GM21825 (cell line): ENCODE results near the gene CIROP.
"Not testable (repeated sequence)": the region's sequence is repeated elsewhere in the genome, so short reads cannot be mapped to it uniquely, and the experiment has no call there.

Experiments used
- ATAC-seq: cut with Tn5 transposase; IDR thresholded peaks from one replicate; pipeline ENCODE4 v1.9.1; 2021; ENCODE audit warnings: mild to moderate bottlenecking, moderate library complexity; ENCODE audit not compliant: unreplicated experiment

The CIROP gene

GRCh38 chr14:23115039-23115731, 10.4 kb upstream of the CIROP start:
- ATAC-seq: no peak

DNA sequence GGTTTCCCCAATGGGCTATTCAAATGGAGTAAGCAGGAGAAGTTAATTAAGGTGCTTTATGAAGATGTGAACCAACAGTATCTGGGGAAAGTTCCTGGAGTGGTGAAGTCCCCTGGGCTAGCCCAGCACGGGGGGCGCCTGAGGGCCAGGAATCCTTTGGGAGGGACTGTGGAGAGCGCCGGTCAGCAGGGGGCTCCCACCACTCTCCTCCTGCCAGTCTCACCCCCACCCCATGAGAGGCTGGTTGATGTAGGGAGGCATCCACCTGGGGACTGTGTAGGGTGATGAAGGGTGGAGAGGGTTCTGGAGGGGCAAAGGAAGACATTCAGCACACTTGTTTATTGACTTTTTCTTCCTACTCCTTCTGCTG, 9.9 kb upstream of the CIROP start:
- no peak for ATAC-seq

DNA sequence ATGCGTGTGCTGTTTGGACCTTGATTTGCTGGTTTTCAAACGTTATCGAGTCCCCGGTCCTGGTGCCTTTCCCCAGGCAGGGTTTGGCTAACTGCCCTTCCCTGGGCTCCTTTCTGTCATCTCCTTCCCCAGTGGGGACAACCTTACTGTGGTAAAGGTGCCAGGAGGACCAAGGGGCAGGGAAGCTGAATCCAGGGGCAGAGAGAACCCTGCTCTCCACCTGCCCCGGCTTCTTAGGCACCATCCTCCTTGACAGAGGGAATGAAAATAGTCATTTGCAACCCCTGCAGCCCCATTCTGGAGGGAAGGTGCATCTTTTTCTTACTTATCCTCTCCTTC, 9.3 kb upstream of the CIROP start:
- ATAC-seq: no peak

GRCh38 chr14:23113431-23114119, 8.8 kb upstream of the CIROP start:
- no peak for ATAC-seq

DNA sequence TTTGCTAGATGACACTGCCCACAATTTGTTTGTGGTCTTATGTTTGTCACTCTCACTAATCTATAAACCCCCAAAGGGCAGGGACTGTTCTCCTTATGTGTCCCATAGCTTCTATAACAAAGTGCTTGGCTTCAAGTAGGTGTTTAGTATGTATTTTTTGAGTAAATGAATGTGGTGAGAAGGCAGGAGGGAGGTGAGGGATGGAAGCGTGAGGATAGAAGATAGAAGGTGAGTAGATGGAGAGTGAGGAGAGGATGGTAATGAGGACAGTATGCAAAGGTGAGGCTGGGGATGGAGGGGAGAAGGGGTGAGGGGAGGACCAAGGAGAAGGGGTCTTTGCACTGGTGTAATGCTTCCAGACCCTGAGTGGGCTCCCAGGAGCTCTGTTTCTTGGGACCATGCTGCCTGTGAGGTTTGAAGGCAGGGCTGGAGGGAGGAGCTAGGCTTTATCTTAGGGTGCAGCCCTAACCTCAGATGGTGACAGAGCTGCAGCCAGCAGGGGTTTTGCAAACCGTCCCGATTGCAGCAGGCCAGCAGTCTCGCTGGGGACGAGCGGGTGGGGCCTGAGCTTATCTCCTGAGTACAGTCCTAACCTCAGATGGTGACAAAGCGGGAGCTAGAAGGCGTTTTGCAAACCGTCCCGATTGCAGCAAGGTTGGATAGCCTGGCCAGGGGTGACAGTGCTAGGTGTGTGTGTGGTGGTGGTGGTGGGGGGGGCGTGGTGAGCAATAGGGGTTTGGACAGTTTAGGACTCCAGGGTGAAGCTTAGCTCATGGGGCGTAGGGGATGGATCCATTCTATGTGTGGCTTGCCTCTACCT, 7.8 kb upstream of the CIROP start:
- ATAC-seq: no peak

GRCh38 chr14:23110579-23111365, 6.0 kb upstream of the CIROP start:
- ATAC-seq: no peak

DNA sequence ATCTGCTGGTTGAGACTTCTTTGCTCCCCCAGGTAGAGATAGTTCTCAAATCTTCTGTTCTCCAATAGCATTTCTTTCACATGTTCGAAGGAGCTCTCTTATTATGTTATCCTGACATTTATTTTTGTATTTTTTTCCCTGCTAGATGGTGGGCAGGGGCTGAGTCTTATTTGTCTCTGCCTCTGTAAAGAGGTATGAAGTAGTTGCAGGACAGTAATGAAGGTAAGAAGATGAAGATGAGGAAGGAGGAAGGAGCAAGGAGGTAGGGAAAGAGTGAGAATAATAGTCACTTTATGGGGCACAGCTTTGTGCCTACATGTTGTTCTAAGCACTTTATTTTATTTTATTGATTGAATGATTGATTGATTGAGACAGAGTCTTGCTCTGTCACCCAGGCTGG, 5.0 kb upstream of the CIROP start:
- no peak for ATAC-seq

DNA sequence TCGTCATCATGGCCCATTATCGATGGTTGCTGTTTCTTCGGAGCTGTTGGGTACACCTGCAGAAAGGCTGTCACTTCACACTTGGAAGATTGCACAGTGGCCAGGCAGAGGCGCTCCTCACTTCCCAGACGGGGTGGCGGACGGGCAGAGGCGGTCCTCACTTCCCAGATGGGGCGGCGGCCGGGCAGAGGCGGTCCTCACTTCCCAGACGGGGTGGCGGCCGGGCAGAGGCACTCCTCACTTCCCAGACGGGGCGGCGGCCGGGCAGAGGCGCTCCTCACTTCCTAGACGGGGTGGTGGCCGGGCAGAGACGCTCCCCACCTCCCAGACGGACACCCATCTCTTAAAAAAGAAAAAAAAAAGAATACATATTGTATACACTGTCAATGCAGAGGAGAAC, 3.4 kb upstream of the CIROP start:
- not testable (repeated sequence) for ATAC-seq

DNA sequence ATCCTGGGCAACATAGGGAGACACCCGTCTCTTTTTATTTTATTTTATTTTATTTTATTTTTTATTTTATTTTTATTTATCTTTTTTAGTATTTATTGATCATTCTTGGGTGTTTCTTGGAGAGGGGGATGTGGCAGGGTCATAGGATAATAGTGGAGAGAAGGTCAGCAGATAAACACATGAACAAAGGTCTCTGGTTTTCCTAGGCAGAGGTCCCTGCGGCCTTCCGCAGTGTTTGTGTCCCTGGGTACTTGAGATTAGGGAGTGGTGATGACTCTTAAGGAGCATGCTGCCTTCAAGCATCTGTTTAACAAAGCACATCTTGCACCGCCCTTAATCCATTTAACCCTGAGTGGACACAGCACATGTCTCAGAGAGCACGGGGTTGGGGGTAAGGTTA, 2.8 kb upstream of the CIROP start:
- not testable (repeated sequence) for ATAC-seq

- ATAC-seq: no peak
These were observed 1.9 kb upstream of the CIROP start for GRCh38 chr14:23106747-23107045.

DNA sequence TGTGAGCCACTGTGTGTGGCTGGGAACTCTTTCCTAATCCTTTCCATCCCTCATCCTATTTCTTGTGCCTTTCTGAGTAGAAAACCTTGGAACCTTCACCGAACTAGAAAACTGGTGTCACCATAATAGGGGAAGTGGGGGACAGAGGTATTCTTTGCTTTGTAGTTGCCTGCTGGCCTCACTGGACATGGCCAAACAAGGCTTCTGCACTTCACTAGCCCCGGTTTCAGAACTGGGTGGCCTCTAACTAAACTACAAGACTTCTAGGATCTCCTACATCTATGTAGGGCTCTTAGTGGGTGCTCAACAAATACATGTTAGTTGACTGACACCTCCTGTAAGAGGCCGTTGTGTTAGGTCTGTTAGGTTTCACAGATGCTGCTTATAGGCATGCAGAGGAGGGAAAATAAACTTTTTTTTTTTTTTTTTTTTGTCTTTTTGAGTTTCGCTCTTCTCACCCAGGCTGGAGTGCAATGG, 597 bp upstream of the CIROP start:
- ATAC-seq: no peak

GRCh38 chr14:23104070-23104590, 659 bp downstream of the CIROP start:
- ATAC-seq: no peak

DNA sequence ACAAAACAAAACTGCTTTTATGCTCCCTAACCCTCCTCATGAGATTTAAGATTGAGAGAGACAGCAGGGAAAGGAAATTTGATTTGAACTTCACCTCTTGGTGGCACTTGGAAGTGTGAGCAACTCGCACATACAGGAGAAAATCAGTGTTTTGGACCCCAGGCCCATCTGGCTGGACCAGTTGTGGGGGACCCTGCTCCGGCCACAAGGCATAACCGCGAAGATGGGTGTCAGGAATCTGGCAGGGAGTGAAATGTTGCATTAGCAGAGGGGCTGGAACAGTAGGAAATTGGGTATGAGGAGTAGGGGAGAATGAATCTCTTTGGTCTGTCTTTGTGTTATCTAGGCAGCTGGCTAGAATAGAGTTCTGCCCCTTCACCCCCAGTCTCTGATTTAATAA, 1.2 kb downstream of the CIROP start:
- ATAC-seq: no peak

GRCh38 chr14:23102801-23103200, 2.0 kb downstream of the CIROP start:
- no peak for ATAC-seq

DNA sequence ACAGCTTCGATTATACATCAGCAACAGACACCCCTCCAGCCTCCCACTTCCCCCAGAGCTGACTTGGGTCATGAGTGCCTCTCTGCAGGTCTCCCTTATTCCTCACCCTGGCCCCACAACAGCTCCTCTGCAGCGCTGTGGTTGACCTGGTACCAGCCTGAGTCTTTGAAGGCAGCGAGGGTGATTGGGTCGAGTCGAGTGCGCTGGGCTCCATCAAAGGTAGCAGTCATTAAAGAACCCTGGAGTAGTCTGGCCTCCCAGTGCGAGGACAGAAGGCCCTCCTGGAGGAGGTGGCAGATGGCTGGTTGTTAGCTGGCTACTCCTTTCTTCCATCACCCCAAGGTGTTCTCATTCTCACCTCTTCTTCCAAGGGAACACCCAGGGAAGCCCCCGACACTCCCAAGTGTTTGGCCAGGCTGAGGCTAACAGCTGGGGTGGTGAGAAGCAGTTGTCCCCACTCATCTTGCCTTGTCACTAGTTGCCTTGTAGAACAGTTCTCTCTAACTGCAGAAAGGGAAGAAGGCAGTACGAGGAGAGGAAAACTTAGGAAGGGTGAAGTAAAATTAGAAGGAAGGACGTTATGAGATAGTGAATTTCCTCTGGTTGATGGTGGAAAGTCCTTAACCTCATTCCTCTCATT, 2.7 kb downstream of the CIROP start:
- ATAC-seq: no peak

DNA sequence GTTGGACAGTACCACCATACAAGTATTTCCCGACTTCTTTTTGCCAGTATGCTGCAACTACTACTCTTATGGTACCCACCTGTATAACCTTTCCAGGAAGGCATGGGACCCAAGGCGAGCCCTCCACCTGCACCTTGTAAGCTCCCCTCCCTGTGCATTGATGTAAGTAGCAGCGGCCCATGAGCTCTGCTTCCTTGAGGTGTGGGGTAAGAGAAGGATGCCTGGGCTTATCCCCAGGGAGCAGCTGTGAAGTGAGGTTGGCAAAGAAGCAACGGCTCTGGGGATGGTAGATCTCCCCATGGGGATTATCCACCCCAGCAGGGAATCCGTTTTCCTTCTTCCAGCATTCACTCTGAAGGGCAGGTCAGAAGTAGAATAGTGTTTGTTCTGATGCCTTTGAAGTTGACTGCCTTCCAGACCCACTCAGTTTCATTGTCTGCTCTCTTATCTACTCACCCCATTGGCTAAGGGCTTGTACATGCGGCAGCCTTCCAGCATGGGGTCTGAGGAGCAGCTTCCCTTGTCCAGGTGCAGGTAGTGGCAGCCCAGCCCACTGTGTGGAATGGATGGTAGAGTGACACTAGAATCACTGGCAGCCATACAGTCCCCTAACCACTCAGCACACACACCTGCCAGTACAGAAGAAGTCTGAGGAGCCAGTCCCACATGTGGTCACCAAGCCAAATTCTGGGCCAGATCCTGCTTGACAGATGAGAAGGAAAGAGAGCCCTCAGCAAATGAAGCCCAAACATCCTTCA, 3.4 kb downstream of the CIROP start:
- ATAC-seq: no peak

GRCh38 chr14:23099212-23099861, 5.5 kb downstream of the CIROP start:
- ATAC-seq: no peak

- ATAC-seq: no peak
These were observed 7.0 kb downstream of the CIROP start for GRCh38 chr14:23097786-23098185.
